Natural killer cell (primary cell): ENCODE measurements around the gene CACNA1S. TPM values are rescaled to one million over a fixed set of nuclear protein-coding genes. Genes with fewer than 3 reads are reported as not detected.

ENCODE experiments used
- ATAC-seq, 3 donors: fragments of 150-1000 bp in 2 of 3; fragments of 200-7000 bp in 1 of 3; cut with Tn5 transposase; 1 replicate in 1 of 3; 2 replicates in 2 of 3; pipeline ENCODE4 v1.10.0; 2021; ENCODE audit warnings: mild to moderate bottlenecking in 2 of 3, moderate library complexity in 2 of 3
- DNase-seq, 2 donors: peaks; one replicate each; pipeline versions ENCODE4 v3.0.0 to v3.0.0-alpha.2; 2013 to 2021; ENCODE audit warnings: mixed read lengths in 1 of 2
- H3K27ac ChIP-seq: one replicate; pipeline ENCODE4 v1.5.1; 2013; ENCODE audit warnings: mild to moderate bottlenecking, low read length
- H3K27me3 ChIP-seq: one replicate; pipeline ENCODE4 v1.6.1; 2013; ENCODE audit warnings: low read length; ENCODE audit not compliant: control insufficient read depth, insufficient read depth
- H3K36me3 ChIP-seq: one replicate; pipeline ENCODE4 v1.6.1; 2013; ENCODE audit warnings: low read length; ENCODE audit not compliant: control insufficient read depth, insufficient read depth
- H3K4me1 ChIP-seq: one replicate; pipeline ENCODE4 v1.6.1; 2013; ENCODE audit warnings: low read length; ENCODE audit not compliant: control insufficient read depth, insufficient read depth
- H3K4me3 ChIP-seq: one replicate; pipeline ENCODE4 v1.5.1; 2013; ENCODE audit warnings: low read length
- H3K9me3 ChIP-seq: one replicate; pipeline ENCODE4 v1.6.1; 2013; ENCODE audit warnings: low read length; ENCODE audit not compliant: control insufficient read depth, insufficient read depth
- H3K27ac Mint-ChIP-seq, 2 donors: one replicate each; pipeline ENCODE4 v1.8.0; 2022; ENCODE audit warnings: mild to moderate bottlenecking in 2 of 2, mixed read lengths in 2 of 2, moderate library complexity in 1 of 2
- H3K27me3 Mint-ChIP-seq, 2 donors: one replicate each; pipeline ENCODE4 v1.8.0; 2022; ENCODE audit warnings: low read depth in 2 of 2, mixed read lengths in 2 of 2
- H3K36me3 Mint-ChIP-seq: one replicate; pipeline ENCODE4 v1.8.0; 2022; ENCODE audit warnings: mixed read lengths
- H3K4me1 Mint-ChIP-seq, 2 donors: one replicate each; pipeline ENCODE4 v1.8.0; 2022; ENCODE audit warnings: mixed read lengths in 2 of 2
- H3K4me3 Mint-ChIP-seq: one replicate; pipeline ENCODE4 v1.8.0; 2022; ENCODE audit warnings: mild to moderate bottlenecking, moderate library complexity, mixed read lengths
- H3K9me3 Mint-ChIP-seq, 2 donors: one replicate each; pipeline ENCODE4 v1.8.0; 2022; ENCODE audit warnings: mixed read lengths in 2 of 2
- WGBS: methylation state at CpG from one replicate; pipeline ENCODE4 v1.1.7; 2013; ENCODE audit warnings: missing lambda C conversion rate; ENCODE audit not compliant: insufficient coverage; 5-methylcytosine and 5-hydroxymethylcytosine counted together
- intact Hi-C: fragments of 100-400 bp; cut with micrococcal nuclease; formaldehyde crosslinking; loops from one replicate; pipeline ENCODE4 v1.14.2; 2022
- total RNA-seq, 4 donors: library from RNA; stranded (reverse); fragments of 120-200 nt in 1 of 4; gene quantifications; one replicate each; pipeline versions ENCODE4 v1.2.3 to v1.2.4, GENCODE V29; 2013 to 2022
- TF ChIP-seq, protein P1 (sequence below): fragments of 200-600 bp; IDR thresholded peaks from one replicate; pipeline ENCODE4 v1.8.0; 2022; ENCODE audit warnings: antibody characterized with exemption

CACNA1S gene
- total RNA-seq, 3 donors from 2014 or later (not counting 1 experiment from before 2014, with no cell fraction given): not detected

- no peaks in the 10 kb centered on the region for H3K27me3 Mint-ChIP-seq
- H3K4me1 Mint-ChIP-seq: no peaks in the 10 kb centered on the region
- no peaks in the 10 kb centered on the region for H3K9me3 Mint-ChIP-seq
- DNase-seq (no peak), ATAC-seq (no peak)
- H3K27ac Mint-ChIP-seq: no peak overlapping the region
- H3K36me3 ChIP-seq: no peaks in the 10 kb centered on the region
- no peak overlapping the region for H3K4me3 Mint-ChIP-seq
- TF ChIP-seq, protein P1, sequence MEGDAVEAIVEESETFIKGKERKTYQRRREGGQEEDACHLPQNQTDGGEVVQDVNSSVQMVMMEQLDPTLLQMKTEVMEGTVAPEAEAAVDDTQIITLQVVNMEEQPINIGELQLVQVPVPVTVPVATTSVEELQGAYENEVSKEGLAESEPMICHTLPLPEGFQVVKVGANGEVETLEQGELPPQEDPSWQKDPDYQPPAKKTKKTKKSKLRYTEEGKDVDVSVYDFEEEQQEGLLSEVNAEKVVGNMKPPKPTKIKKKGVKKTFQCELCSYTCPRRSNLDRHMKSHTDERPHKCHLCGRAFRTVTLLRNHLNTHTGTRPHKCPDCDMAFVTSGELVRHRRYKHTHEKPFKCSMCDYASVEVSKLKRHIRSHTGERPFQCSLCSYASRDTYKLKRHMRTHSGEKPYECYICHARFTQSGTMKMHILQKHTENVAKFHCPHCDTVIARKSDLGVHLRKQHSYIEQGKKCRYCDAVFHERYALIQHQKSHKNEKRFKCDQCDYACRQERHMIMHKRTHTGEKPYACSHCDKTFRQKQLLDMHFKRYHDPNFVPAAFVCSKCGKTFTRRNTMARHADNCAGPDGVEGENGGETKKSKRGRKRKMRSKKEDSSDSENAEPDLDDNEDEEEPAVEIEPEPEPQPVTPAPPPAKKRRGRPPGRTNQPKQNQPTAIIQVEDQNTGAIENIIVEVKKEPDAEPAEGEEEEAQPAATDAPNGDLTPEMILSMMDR: no peak
- H3K9me3 ChIP-seq: no peaks in the 10 kb centered on the region
- H3K27ac ChIP-seq: no peak overlapping the region
- 94% methylated on average over 12 of the region's 12 CpGs for WGBS
- no peaks in the 10 kb centered on the region for H3K27me3 ChIP-seq
- intact Hi-C loops: no loop called here
- no peak overlapping the region for H3K4me3 ChIP-seq
- no peaks in the 10 kb centered on the region for H3K4me1 ChIP-seq
- no peaks in the 10 kb centered on the region for H3K36me3 Mint-ChIP-seq
Observed at GRCh38 chr1:201036188-201036842, 75.9 kb downstream of the CACNA1S start.

DNA sequence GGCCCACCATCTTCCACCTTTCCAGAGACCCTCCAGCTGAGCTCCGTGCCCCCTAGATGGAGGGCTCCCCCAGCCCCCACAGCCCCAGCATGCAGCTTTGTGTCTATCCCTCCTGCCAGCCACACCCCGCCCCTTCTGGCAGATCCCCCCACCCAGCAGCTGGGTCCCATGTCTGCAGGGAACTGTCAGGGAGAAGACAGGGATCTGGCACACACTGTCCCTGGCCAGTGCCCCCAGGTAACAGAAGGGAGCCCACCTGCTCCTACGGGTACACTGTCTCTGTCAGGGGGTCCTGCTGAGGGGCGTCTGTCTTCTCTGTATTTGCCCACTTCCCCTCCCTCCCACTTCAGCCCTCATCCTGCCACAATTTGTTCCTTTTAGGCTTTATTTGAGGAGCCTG is 77.6 kb downstream of the CACNA1S start:
- intact Hi-C loops: no loop called here

GRCh38 chr1:201032408-201032807 is 79.8 kb downstream of the CACNA1S start:
- no CpG with 5 or more reads among the region's 1 CpG for WGBS
- TF ChIP-seq, protein P1: no peak
- H3K4me3 Mint-ChIP-seq: no peak overlapping the region
- Histone ChIP-seq H3K36me3 (no peaks in the 10 kb centered on the region), H3K27ac (no peak overlapping the region), H3K4me3 (no peak overlapping the region), H3K4me1 (no peaks in the 10 kb centered on the region), H3K27me3 (no peaks in the 10 kb centered on the region), H3K9me3 (no peaks in the 10 kb centered on the region)
- DNase-seq (no peak), ATAC-seq (no peak)
- no peaks in the 10 kb centered on the region for H3K36me3 Mint-ChIP-seq
- H3K27me3 Mint-ChIP-seq: no peaks in the 10 kb centered on the region
- H3K27ac Mint-ChIP-seq: no peak overlapping the region
- no peaks in the 10 kb centered on the region for H3K9me3 Mint-ChIP-seq
- intact Hi-C loops: no loop called here
- H3K4me1 Mint-ChIP-seq: no peaks in the 10 kb centered on the region

More for the DNA sequence above, 77.6 kb downstream of the CACNA1S start:
- ATAC-seq (no peak), DNase-seq (no peak)
- no peaks in the 10 kb centered on the region for H3K36me3 Mint-ChIP-seq
- Histone ChIP-seq H3K27ac (no peak overlapping the region), H3K4me1 (no peaks in the 10 kb centered on the region), H3K4me3 (no peak overlapping the region), H3K9me3 (no peaks in the 10 kb centered on the region), H3K36me3 (no peaks in the 10 kb centered on the region), H3K27me3 (no peaks in the 10 kb centered on the region)
- H3K4me1 Mint-ChIP-seq: no peaks in the 10 kb centered on the region
- 83% methylated on average over 4 of the region's 4 CpGs for WGBS
- no peaks in the 10 kb centered on the region for H3K27me3 Mint-ChIP-seq
- H3K9me3 Mint-ChIP-seq: no peaks in the 10 kb centered on the region
- H3K4me3 Mint-ChIP-seq: no peak overlapping the region
- no peak overlapping the region for H3K27ac Mint-ChIP-seq
- TF ChIP-seq, protein P1: no peak

GRCh38 chr1:201028461-201028889 is 83.8 kb downstream of the CACNA1S start:
- no peaks in the 10 kb centered on the region for H3K27me3 ChIP-seq
- ATAC-seq (no peak), DNase-seq (no peak)
- H3K4me3 Mint-ChIP-seq: no peak overlapping the region
- TF ChIP-seq, protein P1: no peak
- no peaks in the 10 kb centered on the region for H3K9me3 ChIP-seq
- no peaks in the 10 kb centered on the region for H3K36me3 Mint-ChIP-seq
- H3K27me3 Mint-ChIP-seq: no peaks in the 10 kb centered on the region
- H3K27ac Mint-ChIP-seq: no peak overlapping the region
- no peak overlapping the region for H3K4me3 ChIP-seq
- H3K36me3 ChIP-seq: no peaks in the 10 kb centered on the region
- H3K27ac ChIP-seq: no peak overlapping the region
- H3K9me3 Mint-ChIP-seq: no peaks in the 10 kb centered on the region
- intact Hi-C loops: no loop called here
- H3K4me1 ChIP-seq: peaks cover 25% of the 10 kb centered on the region
- WGBS: 94% methylated on average over 6 of the region's 7 CpGs
- H3K4me1 Mint-ChIP-seq: peaks cover 7 to 18% of the 10 kb centered on the region in 2 donors
